Adrenal gland (tissue), 12 donors: ENCODE results near the gene EXOC3L2. TPM values are rescaled to one million over a fixed set of nuclear protein-coding genes. Genes with fewer than 3 reads are reported as not detected.
A peak's percentile ranks its signal among the peaks of the same experiment; 100 is the strongest.
"Not testable (repeated sequence)": the region's sequence is repeated elsewhere in the genome, so short reads cannot be mapped to it uniquely, and the experiment has no call there.

Source experiments
- DNase-seq, 7 donors: peaks; one replicate each; pipeline ENCODE4 v3.0.0-alpha.2; 2019 to 2020
- H3K27ac ChIP-seq, 5 donors: fragments of 200-600 bp; sonication (generic) in 4 of 5; 1 replicate in 3 of 5; 2 replicates in 2 of 5; pipeline versions ENCODE4 v1.5.1 to v1.8.0; 2016 to 2020; ENCODE audit warnings: mild to moderate bottlenecking in 1 of 5
- H3K27me3 ChIP-seq: fragments of 200-600 bp; 2 replicates; pipeline ENCODE4 v1.8.0; 2021
- H3K36me3 ChIP-seq, 2 donors: fragments of 200-600 bp; replicated peaks in 1 of 2; 1 replicate in 1 of 2; 2 replicates in 1 of 2; pipeline versions ENCODE4 v1.5.1 to v1.8.0; 2018 to 2022
- H3K4me1 ChIP-seq, 2 donors: fragments of 200-600 bp; replicated peaks in 1 of 2; 1 replicate in 1 of 2; 2 replicates in 1 of 2; pipeline versions ENCODE4 v1.5.1 to v1.8.0; 2018 to 2021
- H3K4me3 ChIP-seq, 4 donors: fragments of 200-600 bp; sonication (generic) in 3 of 4; one replicate each; pipeline ENCODE4 v1.5.1; 2016 to 2018
- H3K9me3 ChIP-seq, 3 donors: fragments of 200-600 bp; sonication (generic) in 1 of 3; replicated peaks in 1 of 3; 1 replicate in 2 of 3; 2 replicates in 1 of 3; pipeline versions ENCODE4 v1.5.1 to v1.8.0; 2016 to 2021
- POLR2A ChIP-seq, 2 donors: fragments of 450-650 bp; IDR thresholded peaks; one replicate each; pipeline ENCODE4 v1.6.1; 2017; ENCODE audit warnings: antibody characterized with exemption in 2 of 2, mild to moderate bottlenecking in 2 of 2, moderate library complexity in 1 of 2
- WGBS, 4 donors: extraction: QIAGEN DNeasy Blood & Tissue Kit in 2 of 4; methylation state at CpG; one replicate each; pipeline versions ENCODE4 v1.1.5 to v1.1.7; 2013 to 2017; 5-methylcytosine and 5-hydroxymethylcytosine counted together
- intact Hi-C, 2 donors: fragments of 100-400 bp; cut with DNase I; formaldehyde crosslinking; loops; one replicate each; pipeline versions ENCODE4 v1.14.1 to v1.15.0; 2022 to 2023
- polyA plus RNA-seq, 3 donors: library from polyadenylated mRNA; stranded (reverse); fragments of 200-250 nt in 2 of 3; fragments of 350-450 nt in 1 of 3; fragmentation: Illumina TruSeq in 1 of 3; extraction: RNeasy Lipid Tissue Mini Kit (QIAGEN cat#74804) in 1 of 3; gene quantifications; one replicate each; pipeline ENCODE4 v1.2.3, GENCODE V29; 2013 to 2014
- total RNA-seq, 9 donors: library from RNA; depleted of rRNA in 4 of 9; stranded (reverse); fragments of >200 nt in 4 of 9; fragments of 120-200 nt in 1 of 9; fragmentation: NEBNext Ultra II Directional in 1 of 9; extraction: Animal tissue kit (Norgen Biotek cat#: 25700) in 1 of 9; gene quantifications; one replicate each; pipeline versions ENCODE4 v1.1.0 to v1.2.4, GENCODE V29; 2013 to 2023
- TF ChIP-seq, protein P1 (sequence below), 6 experiments: fragments of 450-650 bp in 4 of 6; fragments of 200-600 bp in 2 of 6; sonication (generic) in 1 of 6; IDR thresholded peaks; 1 replicate in 5 of 6; 2 replicates in 1 of 6; pipeline versions ENCODE4 v1.5.1 to v1.8.0; 2016 to 2021; ENCODE audit warnings: antibody characterized with exemption in 6 of 6, mild to moderate bottlenecking in 2 of 6, moderate library complexity in 1 of 6
- donor health status: healthy with polysubstance abuse.
- donor health status: Bipolar disorder and iron deficiency.
- donor health status: DM: yes; HTN: yes; CAD: no.
- donor health status: DM: no; HTN: no; CAD: no.
- donor health status: DM: no; HTN: no; CAD: no.
- donor health status: DM: yes; HTN: yes; CAD: no.

EXOC3L2 gene
- total and polyA plus RNA-seq, 12 donors, result 2.1 to 26.4 (median 16.3) TPM

DNA sequence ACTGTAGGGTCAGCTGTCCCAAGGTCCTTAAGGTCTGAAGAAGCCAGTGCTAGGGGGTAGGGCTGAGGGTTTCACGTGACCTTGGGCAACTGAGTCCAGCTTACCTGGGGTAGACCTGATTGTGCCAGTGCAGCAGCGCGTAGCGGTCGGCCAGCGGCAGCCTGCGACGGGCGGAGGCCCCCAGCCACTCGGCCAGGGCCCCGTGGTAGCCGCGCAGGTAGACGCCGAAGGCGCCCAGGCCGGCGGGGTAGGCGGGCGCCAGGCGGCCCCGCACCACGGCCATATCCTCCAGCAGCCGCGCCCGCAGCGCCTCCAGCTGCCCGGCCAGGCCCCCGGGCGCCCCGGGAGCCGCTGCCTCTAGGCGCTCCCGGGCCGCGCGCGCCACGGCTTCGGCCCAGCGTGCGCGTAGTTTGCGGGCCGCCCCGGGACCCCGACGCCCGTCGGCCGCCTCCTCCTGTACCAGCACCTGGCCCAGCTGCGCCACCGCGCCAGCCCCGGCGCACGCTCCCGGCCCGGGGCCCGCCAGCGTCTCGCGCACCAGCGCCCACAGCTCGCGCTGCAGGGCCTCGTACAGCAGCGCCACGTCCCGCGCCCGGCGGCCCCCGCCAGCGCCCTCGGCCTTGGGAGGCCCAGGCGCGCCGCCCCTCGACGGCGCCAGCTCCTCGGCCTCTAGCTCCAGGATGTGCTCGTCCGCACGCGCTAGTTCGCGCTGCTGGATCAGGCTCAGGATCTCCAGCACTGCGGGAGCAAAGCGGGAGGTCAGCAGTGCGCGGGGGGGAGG, 10.9 kb downstream of the EXOC3L2 start:
- no peaks in the 10 kb centered on the region for H3K9me3 ChIP-seq
- H3K4me1 ChIP-seq, result no peaks in the 10 kb centered on the region
- no peak for DNase-seq
- H3K27me3 ChIP-seq, result peaks cover 9% of the 10 kb centered on the region
- H3K36me3 ChIP-seq, result no peaks in the 10 kb centered on the region
- WGBS, 4 donors, result 29 to 58% (median 34%) methylated on average over 11 to 93 of the region's 93 CpGs
- intact Hi-C loops, result no loop called here
- H3K4me3 ChIP-seq, result no peak overlapping the region
- no peak for TF ChIP-seq POLR2A (IDR thresholded peaks at IDR 0.05)
- TF ChIP-seq, protein P1, sequence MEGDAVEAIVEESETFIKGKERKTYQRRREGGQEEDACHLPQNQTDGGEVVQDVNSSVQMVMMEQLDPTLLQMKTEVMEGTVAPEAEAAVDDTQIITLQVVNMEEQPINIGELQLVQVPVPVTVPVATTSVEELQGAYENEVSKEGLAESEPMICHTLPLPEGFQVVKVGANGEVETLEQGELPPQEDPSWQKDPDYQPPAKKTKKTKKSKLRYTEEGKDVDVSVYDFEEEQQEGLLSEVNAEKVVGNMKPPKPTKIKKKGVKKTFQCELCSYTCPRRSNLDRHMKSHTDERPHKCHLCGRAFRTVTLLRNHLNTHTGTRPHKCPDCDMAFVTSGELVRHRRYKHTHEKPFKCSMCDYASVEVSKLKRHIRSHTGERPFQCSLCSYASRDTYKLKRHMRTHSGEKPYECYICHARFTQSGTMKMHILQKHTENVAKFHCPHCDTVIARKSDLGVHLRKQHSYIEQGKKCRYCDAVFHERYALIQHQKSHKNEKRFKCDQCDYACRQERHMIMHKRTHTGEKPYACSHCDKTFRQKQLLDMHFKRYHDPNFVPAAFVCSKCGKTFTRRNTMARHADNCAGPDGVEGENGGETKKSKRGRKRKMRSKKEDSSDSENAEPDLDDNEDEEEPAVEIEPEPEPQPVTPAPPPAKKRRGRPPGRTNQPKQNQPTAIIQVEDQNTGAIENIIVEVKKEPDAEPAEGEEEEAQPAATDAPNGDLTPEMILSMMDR (IDR thresholded peaks at IDR 0.05), result no peak
- H3K27ac ChIP-seq, result peak overlapping the region in 1 of 5 donors; percentile 22

DNA sequence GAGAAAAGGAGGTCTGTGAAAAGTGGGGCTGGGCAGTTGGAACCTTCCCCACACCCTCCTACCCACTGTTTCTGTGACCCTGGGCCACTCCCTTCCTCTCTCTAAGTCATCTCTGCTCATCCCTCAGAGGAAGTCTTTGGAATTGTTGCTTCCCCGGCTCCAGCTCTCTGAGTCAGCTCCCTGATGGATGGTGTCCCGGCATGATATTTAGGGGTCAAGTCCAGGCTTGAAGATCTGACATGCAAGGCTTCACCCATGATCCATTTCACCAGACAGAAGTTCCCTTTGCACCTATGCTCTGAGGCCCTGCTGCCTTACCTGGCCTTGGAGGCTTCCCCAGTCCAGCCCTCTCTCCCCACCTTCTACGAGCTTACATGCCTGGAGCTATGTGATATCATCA, 13.3 kb downstream of the EXOC3L2 start:
- Histone ChIP-seq H3K4me1 (no peaks in the 10 kb centered on the region), H3K27me3 (peaks cover 9% of the 10 kb centered on the region), H3K27ac (peak overlapping the region in 1 of 5 donors; percentile 34), H3K9me3 (no peaks in the 10 kb centered on the region), H3K4me3 (no peak overlapping the region), H3K36me3 (no peaks in the 10 kb centered on the region)
- peak in 1 of 7 donors; percentile 39 for DNase-seq
- 43 to 64% (median 56%) methylated on average over 3 of the region's 3 CpGs for WGBS, 4 donors
- intact Hi-C loops, result no loop called here
- TF ChIP-seq, protein P1 (IDR thresholded peaks at IDR 0.05), result no peak
- TF ChIP-seq POLR2A (IDR thresholded peaks at IDR 0.05), result no peak

DNA sequence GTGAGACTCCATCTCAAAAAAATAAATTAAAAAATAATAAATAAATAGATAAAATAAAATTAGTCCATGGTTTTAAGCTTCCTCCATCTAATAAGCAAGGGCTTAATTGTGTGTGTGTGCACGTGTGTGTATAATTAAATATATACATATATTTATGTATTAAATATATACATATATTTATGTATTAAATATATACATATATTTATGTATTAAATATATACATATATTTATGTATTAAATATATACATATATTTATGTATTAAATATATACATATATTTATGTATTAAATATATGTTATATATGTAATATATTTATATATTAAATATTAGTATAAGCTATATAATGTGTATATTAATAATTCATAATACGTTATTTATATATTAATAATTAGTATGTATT, 16.2 kb downstream of the EXOC3L2 start:
- WGBS, 4 donors, result 69 to 82% (median 74%) methylated on average over 2 of the region's 2 CpGs
- H3K27ac ChIP-seq, H3K9me3 ChIP-seq, DNase-seq, intact Hi-C loops, H3K27me3 ChIP-seq, H3K4me3 ChIP-seq, H3K36me3 ChIP-seq, H3K4me1 ChIP-seq: not testable (repeated sequence)

DNA sequence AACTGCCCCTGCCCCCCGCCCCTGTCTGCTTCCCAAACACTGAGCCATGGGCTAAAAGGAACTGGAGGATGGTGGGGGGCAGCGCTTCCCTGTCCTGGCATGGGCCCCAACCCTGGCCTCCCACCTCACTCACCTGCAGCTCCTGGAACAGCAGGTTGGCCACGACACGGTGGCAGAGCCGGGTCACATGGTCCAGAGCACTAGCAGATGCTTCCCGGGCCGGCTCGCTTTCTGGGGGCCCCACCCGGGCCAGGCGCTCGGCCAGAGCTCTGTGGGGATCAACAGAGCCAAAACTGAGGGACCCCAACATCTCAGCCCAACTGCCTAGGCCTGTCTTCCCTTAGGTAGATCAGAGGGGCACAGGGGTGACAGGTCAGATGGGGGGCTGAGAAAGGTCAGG, 20.6 kb downstream of the EXOC3L2 start:
- no peaks in the 10 kb centered on the region for H3K4me1 ChIP-seq
- no peak for TF ChIP-seq POLR2A (IDR thresholded peaks at IDR 0.05)
- TF ChIP-seq, protein P1 (IDR thresholded peaks at IDR 0.05), result no peak
- H3K9me3 ChIP-seq, result no peaks in the 10 kb centered on the region
- H3K4me3 ChIP-seq, result no peak overlapping the region
- intact Hi-C loops, result no loop called here
- no peaks in the 10 kb centered on the region for H3K36me3 ChIP-seq
- H3K27ac ChIP-seq, result no peak overlapping the region
- DNase-seq, result no peak
- 70 to 92% (median 75%) methylated on average over 5 to 11 of the region's 11 CpGs; no CpG with 5 or more reads in 1 of the 4 donors for WGBS, 4 donors
- H3K27me3 ChIP-seq, result no peaks in the 10 kb centered on the region

DNA sequence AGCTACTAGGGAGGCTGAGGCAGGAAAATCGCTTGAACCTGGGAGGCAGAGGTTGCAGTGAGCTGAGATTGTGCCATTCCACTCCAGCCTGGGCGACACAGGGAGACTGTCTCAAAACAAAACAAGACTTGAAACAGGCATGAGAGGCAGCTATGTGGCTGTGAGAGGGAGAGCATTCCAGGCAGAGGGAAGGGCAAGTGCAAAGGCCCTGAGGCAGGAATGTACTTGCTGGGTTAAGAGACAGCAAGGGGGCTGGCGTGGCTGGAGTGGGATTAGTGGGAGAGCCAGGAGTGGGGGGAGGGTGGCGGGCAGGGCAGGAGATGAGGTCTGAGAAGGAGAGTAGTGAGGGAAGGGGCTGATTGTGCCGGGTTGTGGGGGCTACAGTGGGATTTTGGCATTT, 21.3 kb downstream of the EXOC3L2 start:
- Histone ChIP-seq H3K9me3 (no peaks in the 10 kb centered on the region), H3K36me3 (no peaks in the 10 kb centered on the region), H3K27me3 (no peaks in the 10 kb centered on the region), H3K27ac (no peak overlapping the region), H3K4me3 (no peak overlapping the region), H3K4me1 (no peaks in the 10 kb centered on the region)
- no peak for TF ChIP-seq POLR2A (IDR thresholded peaks at IDR 0.05)
- TF ChIP-seq, protein P1 (IDR thresholded peaks at IDR 0.05), result no peak
- no peak for DNase-seq
- intact Hi-C loops, result no loop called here
- 86 to 90% (median 86%) methylated on average over 5 of the region's 5 CpGs for WGBS, 4 donors
